Liver (tissue), 10 donors: ENCODE data around the gene TSBP1. TPM values are rescaled to one million over a fixed set of nuclear protein-coding genes. Genes with fewer than 3 reads are reported as not detected.

ENCODE experiments used
- DNase-seq: peaks from one replicate; pipeline ENCODE4 v3.0.0-alpha.2; 2017; ENCODE audit warnings: low spot score
- H3K27ac ChIP-seq, 2 donors: one replicate each; pipeline ENCODE4 v1.7.0; 2013; ENCODE audit warnings: inconsistent platforms in 2 of 2, low read length in 2 of 2, control low read depth in 1 of 2, low read depth in 1 of 2, mild to moderate bottlenecking in 1 of 2
- H3K27me3 ChIP-seq, 4 donors: one replicate each; pipeline versions ENCODE4 v1.6.1 to v1.7.0; 2013; ENCODE audit warnings: low read length in 3 of 4, inconsistent platforms in 1 of 4, mild to moderate bottlenecking in 1 of 4, moderate library complexity in 1 of 4; ENCODE audit not compliant: control insufficient read depth in 4 of 4, insufficient read depth in 4 of 4
- H3K36me3 ChIP-seq, 4 donors: one replicate each; pipeline versions ENCODE4 v1.6.1 to v1.7.0; 2013; ENCODE audit warnings: low read length in 3 of 4, mild to moderate bottlenecking in 3 of 4, low read depth in 1 of 4, moderate library complexity in 1 of 4; ENCODE audit not compliant: control insufficient read depth in 4 of 4, insufficient read depth in 3 of 4
- H3K4me1 ChIP-seq, 4 donors: one replicate each; pipeline versions ENCODE4 v1.6.1 to v1.7.0; 2013; ENCODE audit warnings: low read length in 3 of 4, mild to moderate bottlenecking in 3 of 4, moderate library complexity in 1 of 4; ENCODE audit not compliant: control insufficient read depth in 4 of 4, insufficient read depth in 4 of 4
- H3K4me3 ChIP-seq, 3 donors: one replicate each; pipeline versions ENCODE4 v1.6.1 to v1.7.0; 2013; ENCODE audit warnings: low read length in 3 of 3, control low read depth in 1 of 3, low read depth in 1 of 3, mild to moderate bottlenecking in 1 of 3
- H3K9ac ChIP-seq, 2 donors: one replicate each; pipeline ENCODE4 v1.7.0; 2013; ENCODE audit warnings: low read length in 2 of 2, mild to moderate bottlenecking in 2 of 2, moderate library complexity in 2 of 2, control low read depth in 1 of 2, low read depth in 1 of 2
- H3K9me3 ChIP-seq, 4 donors: one replicate each; pipeline versions ENCODE4 v1.6.1 to v1.7.0; 2013; ENCODE audit warnings: low read length in 3 of 4; ENCODE audit not compliant: control insufficient read depth in 4 of 4
- HNF4A ChIP-seq, 2 donors: conservative IDR thresholded peaks; 2 replicates each; pipeline ENCODE4 v1.6.1; 2016; ENCODE audit warnings: antibody characterized with exemption in 2 of 2, mild to moderate bottlenecking in 2 of 2
- RXRA ChIP-seq, 2 donors: IDR thresholded peaks; 2 replicates each; pipeline ENCODE4 v1.6.1; 2017 to 2018; ENCODE audit warnings: antibody characterized with exemption in 2 of 2, mild to moderate bottlenecking in 1 of 2
- SP1 ChIP-seq: IDR thresholded peaks from 2 replicates; pipeline ENCODE4 v1.6.1; 2018; ENCODE audit warnings: antibody characterized with exemption, mild to moderate bottlenecking
- WGBS: extraction: QIAGEN DNeasy Blood & Tissue Kit; methylation state at CpG from one replicate; pipeline ENCODE4 v1.1.7; 2013; 5-methylcytosine and 5-hydroxymethylcytosine counted together
- polyA plus RNA-seq, 2 donors: library from polyadenylated mRNA; stranded (reverse) in 1 of 2; unstranded in 1 of 2; fragments of 200-250 nt in 1 of 2; fragments of >200 nt in 1 of 2; fragmentation: Nextera tagmentation in 1 of 2; extraction: Ambion mirVana in 1 of 2; gene quantifications; one replicate each; pipeline versions ENCODE4 v1.2.1 to v1.2.3, GENCODE V29; 2013 to 2015
- small RNA-seq: library from RNA; depleted of rRNA; stranded (forward); fragments of <200 nt; gene quantifications from one replicate; pipeline ENCODE3, GENCODE V24; 2014
- total RNA-seq, 2 donors: library from RNA; depleted of rRNA; stranded (reverse); fragments of >200 nt; gene quantifications; one replicate each; pipeline ENCODE4 v1.2.3, GENCODE V29; 2014
- donor health status: healthy.
- donor health status: healthy.
- donor health status: healthy.
- donor health status: healthy.
- donor health status: healthy.

The TSBP1 gene
- total and polyA plus RNA-seq, 4 donors: not detected

GRCh38 chr6:32244270-32244669 is 127.4 kb downstream of the TSBP1 start:
- Histone ChIP-seq H3K27ac (no peak overlapping the region), H3K4me1 (peaks cover 0 to 3% (median 2%) of the 10 kb centered on the region in 4 donors), H3K4me3 (no peak overlapping the region), H3K27me3 (peaks cover 0 to 5% (median 0%) of the 10 kb centered on the region in 4 donors), H3K36me3 (no peaks in the 10 kb centered on the region), H3K9ac (no peak overlapping the region), H3K9me3 (no peaks in the 10 kb centered on the region)
- TF ChIP-seq SP1 (peak; percentile 54), HNF4A (conservative IDR thresholded peaks at IDR 0.05) (no peak), RXRA (IDR thresholded peaks at IDR 0.05) (peak; percentile 4 to 14)
- DNase-seq: no peak
- 75% methylated on average over 4 of the region's 4 CpGs for WGBS

Small RNA genes lying within 50 kb of the gene (small RNA-seq; reads per million reads assigned to genes)
- gene RNU6-603P: not detected

Other genes starting within 250 kb of the TSBP1 start
- 10 to 100 TPM; 13.6 to 13.9 TPM for gene ATF6B, start 243.7 kb downstream of the TSBP1 start, total RNA-seq
- 10 to 100 TPM; 17.1 to 24.8 TPM for gene ATF6B, start 243.7 kb downstream of the TSBP1 start, polyA plus RNA-seq
- gene FKBPL, start 241.6 kb downstream of the TSBP1 start, total RNA-seq: 1 to 10 TPM; 2.3 to 5.7 TPM
- gene FKBPL, start 241.6 kb downstream of the TSBP1 start, polyA plus RNA-seq: 1 to 10 TPM; 2.8 to 3.3 TPM
- gene PRRT1, start 220.0 kb downstream of the TSBP1 start, total RNA-seq: under 1 TPM in 1 of 2 donors, not detected in 1; 0.08 TPM
- gene PRRT1, start 220.0 kb downstream of the TSBP1 start, polyA plus RNA-seq: under 1 TPM; 0.19 to 0.24 TPM
- gene PPT2, start 217.8 kb downstream of the TSBP1 start, total RNA-seq: 10 to 100 TPM; 22.3 to 47.4 TPM
- gene PPT2, start 217.8 kb downstream of the TSBP1 start, polyA plus RNA-seq: 1 to 10 TPM; 7.6 to 7.8 TPM
- 1 to 10 TPM; 1.8 to 8.2 TPM for gene EGFL8, start 207.3 kb downstream of the TSBP1 start, total RNA-seq
- gene EGFL8, start 207.3 kb downstream of the TSBP1 start, polyA plus RNA-seq: 1 to 10 TPM; 1.9 TPM
- gene AGPAT1, start 195.8 kb downstream of the TSBP1 start, total RNA-seq: 10 to 100 TPM; 10.4 to 14.7 TPM
- 10 to 100 TPM; 20.3 to 45.1 TPM for gene AGPAT1, start 195.8 kb downstream of the TSBP1 start, polyA plus RNA-seq
- 10 to 100 TPM; 51.5 to 56.1 TPM for gene RNF5, start 193.5 kb downstream of the TSBP1 start, total RNA-seq
- gene RNF5, start 193.5 kb downstream of the TSBP1 start, polyA plus RNA-seq: 10 to 100 TPM; 65.9 to 85.9 TPM
- under 1 TPM; 0.47 to 0.92 TPM for gene AGER, start 187.7 kb downstream of the TSBP1 start, total RNA-seq
- gene AGER, start 187.7 kb downstream of the TSBP1 start, polyA plus RNA-seq: under 1 TPM; 0.75 to 0.91 TPM
- gene PBX2, start 181.7 kb downstream of the TSBP1 start, total RNA-seq: 10 to 100 TPM; 21.3 to 52.5 TPM
- gene PBX2, start 181.7 kb downstream of the TSBP1 start, polyA plus RNA-seq: 10 to 100 TPM in 1 of 2 donors, 1 to 10 TPM in 1; 1.5 to 16.0 TPM
- gene GPSM3, start 179.3 kb downstream of the TSBP1 start, total RNA-seq: 1 to 10 TPM; 2.3 to 6.6 TPM
- 1 to 10 TPM; 6.0 to 8.0 TPM for gene GPSM3, start 179.3 kb downstream of the TSBP1 start, polyA plus RNA-seq
- 10 to 100 TPM in 1 of 2 donors, 1 to 10 TPM in 1; 2.6 to 15.1 TPM for gene NOTCH4, start 147.8 kb downstream of the TSBP1 start, total RNA-seq
- gene NOTCH4, start 147.8 kb downstream of the TSBP1 start, polyA plus RNA-seq: 10 to 100 TPM in 1 of 2 donors, 1 to 10 TPM in 1; 7.3 to 10.4 TPM
- not detected for gene BTNL2, start 35.3 kb upstream of the TSBP1 start, total RNA-seq
- not detected for gene BTNL2, start 35.3 kb upstream of the TSBP1 start, polyA plus RNA-seq
- gene HLA-DRA, start 68.0 kb upstream of the TSBP1 start, total RNA-seq: 10 to 100 TPM; 82.1 to 94.2 TPM
- 100 to 1,000 TPM in 1 of 2 donors, 10 to 100 TPM in 1; 53.4 to 145 TPM for gene HLA-DRA, start 68.0 kb upstream of the TSBP1 start, polyA plus RNA-seq
- 10 to 100 TPM in 1 of 2 donors, 1 to 10 TPM in 1; 3.8 to 42.9 TPM for gene HLA-DRB5, start 158.4 kb upstream of the TSBP1 start, total RNA-seq
- 1 to 10 TPM in 1 of 2 donors, under 1 TPM in 1; 0.36 to 1.8 TPM for gene HLA-DRB5, start 158.4 kb upstream of the TSBP1 start, polyA plus RNA-seq
- 10 to 100 TPM; 37.0 to 46.1 TPM for gene HLA-DRB1, start 217.9 kb upstream of the TSBP1 start, total RNA-seq
- 10 to 100 TPM; 26.0 to 35.7 TPM for gene HLA-DRB1, start 217.9 kb upstream of the TSBP1 start, polyA plus RNA-seq